HEK293T (cell line): ENCODE measurements around the gene CSF2RB.

ENCODE experiments used
- BHLHE40 ChIP-seq: fragments of 450-650 bp; IDR thresholded peaks from 2 replicates; pipeline ENCODE4 v1.6.1; 2016; ENCODE audit warnings: mild to moderate bottlenecking, moderate library complexity, borderline replicate concordance
- CTBP1 ChIP-seq: fragments of 450-650 bp; IDR thresholded peaks from 2 replicates; pipeline ENCODE4 v1.6.1; 2016; ENCODE audit warnings: borderline replicate concordance
- ELF4 ChIP-seq: fragments of 450-650 bp; IDR thresholded peaks from 2 replicates; pipeline ENCODE4 v1.6.1; 2017; ENCODE audit warnings: antibody characterized with exemption
- FOXA1 ChIP-seq: fragments of 450-650 bp; IDR thresholded peaks from 2 replicates; pipeline ENCODE4 v1.6.1; 2016; ENCODE audit warnings: mild to moderate bottlenecking
- FOXK2 ChIP-seq: fragments of 450-650 bp; IDR thresholded peaks from 2 replicates; pipeline ENCODE4 v1.6.1; 2016; ENCODE audit warnings: mild to moderate bottlenecking
- FOXM1 ChIP-seq: fragments of 450-650 bp; IDR thresholded peaks from 2 replicates; pipeline ENCODE4 v1.6.1; 2017; ENCODE audit warnings: mild to moderate bottlenecking, borderline replicate concordance
- HDGF ChIP-seq: fragments of 450-650 bp; IDR thresholded peaks from 2 replicates; pipeline ENCODE4 v1.6.1; 2017; ENCODE audit warnings: antibody characterized with exemption, borderline replicate concordance
- LEF1 ChIP-seq: fragments of 450-650 bp; IDR thresholded peaks from 2 replicates; pipeline ENCODE4 v1.6.1; 2017; ENCODE audit warnings: mild to moderate bottlenecking, borderline replicate concordance
- NFRKB ChIP-seq: fragments of 450-650 bp; IDR thresholded peaks from 2 replicates; pipeline ENCODE4 v1.6.1; 2016; ENCODE audit warnings: mild to moderate bottlenecking, moderate library complexity
- PKNOX1 ChIP-seq: fragments of 450-650 bp; IDR thresholded peaks from 2 replicates; pipeline ENCODE4 v1.6.1; 2016
- SP1 ChIP-seq: fragments of 450-650 bp; IDR thresholded peaks from 2 replicates; pipeline ENCODE4 v1.6.1; 2017
- SUZ12 ChIP-seq: fragments of 450-650 bp; IDR thresholded peaks from 2 replicates; pipeline ENCODE4 v1.6.1; 2016; ENCODE audit warnings: mild to moderate bottlenecking
- TARDBP ChIP-seq: fragments of 450-650 bp; IDR thresholded peaks from 2 replicates; pipeline ENCODE4 v1.6.1; 2016

- TF ChIP-seq FOXM1 = no peak
- TF ChIP-seq HDGF = no peak
- no peak for TF ChIP-seq NFRKB
- no peak for TF ChIP-seq CTBP1
- no peak for TF ChIP-seq LEF1
- no peak for TF ChIP-seq TARDBP
- no peak for TF ChIP-seq SUZ12
- TF ChIP-seq FOXA1 = no peak
- TF ChIP-seq SP1 = no peak
- TF ChIP-seq FOXK2 = no peak
- TF ChIP-seq ELF4 = no peak
- no peak for TF ChIP-seq BHLHE40
- TF ChIP-seq PKNOX1 = no peak
Measured at GRCh38 chr22:36938886-36939285, 25.5 kb downstream of the CSF2RB start.
